ENCODE results near the gene ABHD6.
"Not testable (repeated sequence)": the region's sequence is repeated elsewhere in the genome, so short reads cannot be mapped to it uniquely, and the experiment has no call there.

ABHD6 gene

GRCh38 chr3:58324391-58325390, 87.1 kb downstream of the ABHD6 start:
- no peak for DNase-seq

- DNase-seq: no peak
Observed at GRCh38 chr3:58325525-58325992, 88.0 kb downstream of the ABHD6 start.

DNA sequence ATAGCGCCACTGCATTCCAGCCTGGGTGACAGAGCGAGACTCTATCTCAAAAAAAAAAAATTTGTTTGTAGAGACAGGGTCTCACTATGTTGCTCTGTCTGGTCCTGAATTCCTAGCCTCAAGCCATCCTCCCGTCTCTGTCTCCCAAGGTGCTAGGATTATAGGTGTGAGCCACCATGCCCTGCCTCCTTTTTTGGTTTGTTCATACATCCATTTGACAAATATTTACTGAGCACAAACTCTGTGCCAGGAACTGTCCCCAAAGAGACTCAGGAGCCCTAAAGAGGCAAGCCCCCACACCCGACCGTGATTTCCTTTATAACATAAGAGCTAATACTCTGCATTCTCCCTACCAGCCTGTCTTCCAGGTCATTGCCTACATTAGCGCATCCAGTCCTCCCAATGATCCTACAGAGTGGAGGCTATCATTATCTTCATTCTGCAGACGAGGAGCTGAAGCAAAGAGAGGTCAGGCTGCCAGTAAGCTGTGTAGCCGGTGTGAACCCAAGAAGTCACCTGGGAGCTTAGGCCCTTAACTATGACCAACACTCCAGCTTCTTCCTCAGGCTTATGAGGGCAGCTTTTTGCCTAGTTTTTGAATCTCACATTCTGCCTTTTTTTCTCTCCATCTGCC, 88.8 kb downstream of the ABHD6 start:
- no peak for DNase-seq

DNA sequence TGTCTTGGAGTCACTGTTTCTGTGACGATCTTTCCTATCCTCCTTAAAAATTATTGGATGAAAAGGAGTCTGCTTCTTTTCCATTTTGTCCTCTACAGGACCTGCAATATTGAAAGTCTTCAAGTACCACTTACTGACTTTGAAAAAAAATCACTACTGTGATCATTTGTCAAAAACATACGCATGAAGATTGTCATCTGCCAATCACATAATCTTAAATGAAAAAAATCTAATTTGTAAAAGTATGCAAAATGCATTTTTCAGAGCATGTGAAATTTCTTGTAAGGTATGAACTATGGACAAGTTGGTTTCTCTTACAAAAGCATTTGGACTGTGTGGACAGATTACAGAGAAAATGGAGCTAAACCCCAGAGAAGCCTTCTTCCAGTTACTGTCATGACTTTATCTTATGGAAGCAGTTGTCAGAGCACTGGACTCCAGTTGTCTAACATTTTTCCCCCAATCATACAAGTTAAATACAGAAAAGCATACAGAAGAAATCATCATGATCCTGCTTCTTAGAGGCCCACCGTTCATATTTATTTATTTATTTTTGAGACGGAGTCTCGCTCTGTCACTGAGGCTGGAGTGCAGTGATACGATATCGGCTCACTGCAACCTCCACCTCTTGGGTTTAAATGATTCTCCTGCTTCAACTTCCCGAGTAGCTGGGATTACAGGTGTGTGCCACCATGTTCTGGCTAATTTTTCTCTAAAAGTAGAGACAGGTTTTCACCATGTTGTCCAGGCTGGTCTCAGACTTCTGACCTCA, 91.7 kb downstream of the ABHD6 start:
- DNase-seq: peak; percentile 46

DNA sequence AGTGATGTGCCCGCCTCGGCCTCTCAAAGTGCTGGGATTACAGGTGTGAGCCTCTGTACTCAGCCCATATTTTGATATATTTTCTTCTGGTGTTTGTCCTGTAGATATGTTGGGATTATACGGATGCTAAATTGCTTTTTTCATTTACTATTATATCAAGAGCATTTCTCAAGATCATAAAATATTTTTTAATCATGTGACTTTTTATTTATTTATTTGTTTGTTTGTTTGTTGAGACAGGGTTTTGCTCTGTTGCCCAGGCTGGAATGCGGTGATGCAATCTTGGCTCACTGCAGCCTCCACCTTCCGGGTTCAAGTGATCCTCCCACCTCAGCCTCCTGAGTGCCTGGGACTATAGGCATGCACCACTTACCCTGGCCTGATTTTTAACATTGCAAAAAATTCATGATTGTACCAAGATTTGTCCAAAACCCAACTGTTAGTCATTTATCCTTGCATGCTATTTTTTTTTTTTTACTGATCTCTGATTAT, 92.4 kb downstream of the ABHD6 start:
- DNase-seq: no peak

- DNase-seq: no peak
Observed at GRCh38 chr3:58331593-58332152, 94.1 kb downstream of the ABHD6 start.

DNA sequence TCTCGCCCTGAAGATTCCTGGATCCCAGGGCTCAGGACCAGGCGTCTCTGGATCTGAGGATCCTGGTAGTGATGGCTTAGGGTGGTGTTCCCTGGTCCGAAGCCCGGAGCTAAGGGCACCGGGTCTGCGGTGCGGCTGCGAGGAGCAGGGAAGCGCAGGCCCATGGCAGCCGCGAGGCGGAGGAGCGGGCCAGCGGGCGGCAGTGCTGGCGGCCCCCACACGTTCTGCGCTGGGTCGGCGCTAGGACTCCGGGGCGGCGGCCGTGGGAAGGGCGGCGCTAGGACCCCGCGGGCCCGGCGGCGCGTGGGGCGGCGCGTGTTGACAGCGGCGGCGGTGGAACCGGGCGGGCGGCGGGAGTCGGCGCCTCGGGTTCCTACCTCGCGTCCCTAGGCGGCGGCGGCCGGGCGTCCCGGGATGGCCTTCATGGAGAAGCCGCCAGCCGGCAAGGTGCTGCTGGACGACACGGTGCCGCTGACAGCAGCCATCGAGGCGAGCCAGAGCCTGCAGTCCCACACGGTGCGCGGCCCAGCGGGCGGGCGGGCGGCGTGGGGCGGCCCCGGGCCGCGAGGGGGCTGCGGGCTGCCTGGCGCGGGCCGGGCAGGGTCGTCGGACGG, 95.1 kb downstream of the ABHD6 start, which contains the start of gene PXK:
TSS of gene PXK (plus strand) at position 318 of the 614 bp plus-strand sequence. CDS start at position 415, 97 bp downstream.
- peak; percentile 70 for DNase-seq

DNA sequence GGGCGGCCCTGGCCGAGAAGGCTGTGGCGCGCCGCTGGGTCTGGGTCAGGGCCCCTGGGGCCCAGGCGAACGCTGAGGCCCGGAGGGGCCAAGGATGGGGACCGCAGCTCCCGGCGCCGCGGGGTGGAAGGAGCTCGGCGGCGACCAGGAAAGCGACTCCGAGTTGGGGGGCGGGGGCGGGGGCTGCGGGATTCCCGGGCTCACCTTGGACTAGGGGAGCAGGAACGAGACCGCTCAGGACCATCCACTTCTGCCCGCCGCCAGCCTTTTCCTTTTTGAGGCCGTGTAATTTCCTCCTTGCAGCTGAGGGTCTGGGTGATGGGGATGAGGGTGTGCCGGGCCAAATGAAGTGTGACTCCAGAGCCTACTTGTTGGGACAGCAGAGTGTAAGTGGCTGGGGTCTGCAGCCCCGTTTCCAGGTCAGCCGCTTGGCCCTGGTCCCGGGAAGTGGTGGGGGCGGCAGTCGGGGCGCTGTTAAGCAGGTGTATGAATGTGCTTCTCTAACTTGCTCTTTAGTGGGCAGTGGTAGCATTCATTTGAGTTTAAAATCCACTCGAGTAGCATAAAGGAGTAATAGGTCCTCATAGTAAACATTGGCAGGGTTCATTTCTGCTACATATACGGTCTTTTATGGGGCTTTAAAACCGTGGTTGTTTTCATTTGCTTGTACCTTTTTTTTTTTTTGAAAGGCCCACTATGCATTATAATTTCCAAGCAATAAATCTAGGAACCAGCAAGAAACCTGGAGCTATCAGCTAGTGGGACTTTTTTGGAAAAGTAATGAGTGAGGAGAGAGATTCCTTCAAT, 95.8 kb downstream of the ABHD6 start:
- peak; percentile 30 for DNase-seq

GRCh38 chr3:58334013-58334321, 96.4 kb downstream of the ABHD6 start:
- DNase-seq: no peak

DNA sequence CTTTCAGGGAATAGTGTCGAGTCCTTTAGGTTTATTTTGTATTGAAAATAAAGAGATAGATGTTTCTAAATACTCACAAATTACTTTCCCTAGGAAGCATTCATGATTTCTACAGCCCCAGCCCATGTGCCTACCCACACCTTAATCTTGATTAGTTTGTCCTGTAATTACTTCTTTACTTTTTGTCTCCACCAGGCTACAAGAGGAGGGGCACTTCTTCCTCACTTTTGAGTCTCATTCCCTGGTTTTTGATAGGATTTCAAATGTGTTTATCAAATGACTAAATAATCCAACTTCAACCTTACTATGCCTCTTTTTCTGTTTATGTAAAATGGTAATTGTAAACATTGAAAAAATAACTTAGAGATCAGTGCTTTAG, 96.9 kb downstream of the ABHD6 start:
- DNase-seq: peak; percentile 27

DNA sequence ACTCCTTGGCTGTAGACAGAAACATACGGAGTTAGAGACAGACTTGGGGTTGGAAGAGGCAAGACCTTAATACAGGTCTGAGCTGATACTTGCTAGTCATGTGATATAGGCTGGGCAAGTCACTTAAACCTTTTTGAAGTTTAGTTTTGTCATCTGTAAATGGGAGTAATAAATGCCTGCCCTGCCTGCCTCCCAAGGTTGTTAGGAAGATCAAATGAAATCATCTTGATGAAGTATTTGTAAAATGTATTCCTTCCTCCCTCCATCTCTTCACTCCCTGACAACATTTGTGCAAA, 98.0 kb downstream of the ABHD6 start:
- DNase-seq: no peak

DNA sequence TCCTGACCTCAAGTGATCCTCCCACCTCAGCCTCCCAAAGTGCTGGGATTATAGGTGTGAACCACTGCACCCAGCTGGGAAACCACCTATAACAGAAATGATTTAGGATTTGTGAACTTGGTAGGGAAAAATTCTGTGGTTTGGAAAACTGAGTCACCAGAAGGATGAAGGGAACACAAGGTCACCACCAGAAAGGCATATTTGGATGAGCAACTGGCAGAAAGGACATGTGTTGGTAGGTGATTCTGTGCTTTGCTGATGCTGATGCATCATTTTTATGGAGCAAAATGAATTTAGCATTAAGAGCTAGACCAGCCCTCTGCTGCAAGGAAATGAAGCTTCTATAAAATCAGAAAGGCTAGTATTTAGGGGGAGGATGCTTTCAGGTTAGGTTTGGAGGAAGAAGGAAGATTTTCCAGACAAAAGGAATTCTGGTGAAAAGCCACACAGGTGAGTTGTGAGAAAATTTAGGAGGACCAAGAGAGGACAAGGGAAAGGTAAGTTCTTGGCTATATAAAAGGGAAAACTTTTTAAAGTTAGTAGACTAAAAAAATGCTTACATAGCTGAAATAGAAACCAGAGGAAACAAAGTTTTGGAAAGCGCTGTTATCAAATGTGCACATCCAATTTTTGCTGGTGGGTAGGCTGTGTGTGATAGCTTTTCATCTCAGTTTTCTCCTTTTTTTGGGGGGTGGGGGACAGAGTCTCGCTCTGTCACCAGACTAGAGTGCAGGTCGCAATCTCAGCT, 98.7 kb downstream of the ABHD6 start:
- DNase-seq: no peak

GRCh38 chr3:58337190-58337589, 99.6 kb downstream of the ABHD6 start:
- no peak for DNase-seq

DNA sequence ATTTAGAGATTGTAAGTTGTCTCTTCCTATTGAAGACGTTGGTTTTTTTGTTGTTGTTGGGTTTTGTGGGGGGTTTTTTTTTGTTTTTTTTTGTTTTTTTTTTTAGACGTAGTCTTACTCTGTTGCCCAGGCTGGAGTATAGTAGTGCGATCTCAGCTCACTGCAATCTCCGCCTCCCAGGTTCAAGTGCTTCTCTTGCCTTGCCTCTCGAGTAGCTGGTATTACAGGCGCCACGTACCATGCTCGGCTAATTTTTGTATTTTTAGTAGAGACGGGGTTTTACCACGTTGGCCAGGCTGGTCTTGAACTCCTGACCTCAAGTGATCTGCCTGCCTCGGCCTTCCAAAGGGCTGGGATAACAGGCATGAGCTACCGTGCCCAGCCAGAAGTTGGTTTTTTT, 101.6 kb downstream of the ABHD6 start:
- DNase-seq: not testable (repeated sequence)

DNA sequence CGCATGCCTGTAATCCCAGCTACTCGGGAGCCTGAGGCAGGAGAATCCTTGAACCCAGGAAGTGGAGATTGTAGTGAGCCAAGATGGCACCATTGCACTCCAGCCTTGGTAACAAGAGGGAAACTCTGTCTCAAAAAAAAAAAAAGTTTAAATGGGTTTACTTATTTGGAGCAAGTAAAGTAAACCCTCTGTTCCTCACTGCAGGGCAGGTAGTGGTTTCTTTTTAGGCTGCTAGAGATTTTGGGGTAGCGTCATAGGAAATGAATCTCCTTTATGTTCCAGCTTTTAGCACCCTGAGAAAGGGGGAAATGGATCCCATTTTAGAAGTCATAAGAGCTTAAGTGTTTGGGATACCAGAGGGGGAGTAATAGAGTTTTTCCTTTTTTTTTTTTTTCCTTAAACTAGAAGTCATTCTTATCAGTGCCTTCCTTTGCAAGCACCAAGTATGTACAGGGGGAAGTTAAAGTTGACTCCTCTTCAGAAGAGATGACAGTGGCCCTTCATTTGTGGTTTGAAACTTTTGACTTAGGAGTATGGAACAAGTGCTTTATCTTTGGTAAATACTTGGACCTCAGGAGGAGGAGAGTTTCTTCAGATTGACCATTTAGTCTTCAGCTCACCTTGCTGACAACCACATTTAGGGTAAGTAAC, 103.1 kb downstream of the ABHD6 start:
- DNase-seq: no peak

GRCh38 chr3:58341376-58341775, 103.8 kb downstream of the ABHD6 start:
- DNase-seq: no peak

DNA sequence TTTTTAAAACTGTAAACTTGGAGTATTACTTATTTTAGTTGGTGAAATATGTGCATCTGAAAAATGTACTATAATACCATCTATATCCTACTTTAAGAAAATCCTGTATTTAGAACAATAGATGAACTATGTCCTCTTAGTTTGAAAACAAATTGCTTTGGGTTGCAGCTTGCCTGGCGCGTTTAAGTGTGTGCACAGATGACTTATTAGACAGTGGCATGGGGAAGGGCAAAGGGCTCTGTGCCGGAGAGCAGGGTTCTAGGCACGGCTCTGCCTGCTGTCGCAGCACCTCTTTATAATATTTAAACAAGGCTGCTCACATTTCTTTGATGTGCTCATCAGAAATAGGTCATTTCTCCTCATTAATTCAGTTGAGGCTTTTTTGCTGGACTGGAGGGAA, 105.1 kb downstream of the ABHD6 start:
- DNase-seq: no peak

Measured in hematopoietic multipotent progenitor cell treated with erythropoietin and hydrocortisone succinate and interleukin-3 and kit ligand, for 8 days (in vitro differentiated cells).